ENCODE results near the gene C16orf89. TPM values are rescaled to one million over a fixed set of nuclear protein-coding genes. Genes with fewer than 3 reads are reported as not detected.

C16orf89 gene
- total and polyA plus RNA-seq, 2 experiments from 2014 or later = 2.8 to 4.4 TPM

GRCh38 chr16:4994719-4995434 lies 70.9 kb downstream of the C16orf89 start:
- H3K27ac ChIP-seq (ENCODE audit: low read depth) = no peak overlapping the region
- H3F3A ChIP-seq (replicated peaks; ENCODE audit: low read depth) = no peaks in the 10 kb centered on the region
- H3K79me2 ChIP-seq (replicated peaks; ENCODE audit: insufficient read depth) = no peaks in the 10 kb centered on the region
- no peaks in the 10 kb centered on the region for H3K4me1 Mint-ChIP-seq
- no peak for TF ChIP-seq ZNF462 (CRISPR knock-in tag; IDR thresholded peaks at IDR 0.05)
- no peak for TF ChIP-seq JUNB (IDR thresholded peaks at IDR 0.05; ENCODE audit: unreplicated experiment)
- TF ChIP-seq ZNF114 (CRISPR knock-in tag; IDR thresholded peaks at IDR 0.05) = no peak
- no peak for TF ChIP-seq EZH2 (IDR thresholded peaks at IDR 0.05; ENCODE audit: low read depth, unreplicated experiment)
- no peak for TF ChIP-seq NANOG (IDR thresholded peaks at IDR 0.05; ENCODE audit: borderline replicate concordance)
- no peak for TF ChIP-seq EZH2phosphoT487 (IDR thresholded peaks at IDR 0.05; ENCODE audit: unreplicated experiment)
- TF ChIP-seq ETS1 (IDR thresholded peaks at IDR 0.05) = no peak
- H3K4me1 ChIP-seq (ENCODE audit: insufficient read depth) = no peaks in the 10 kb centered on the region
- no peaks in the 10 kb centered on the region for H3K9me2 ChIP-seq (ENCODE audit: insufficient read depth)
- no peak overlapping the region for H3K4me2 ChIP-seq
- no peaks in the 10 kb centered on the region for H3K27me3 ChIP-seq (ENCODE audit: insufficient read depth)
- H3K36me3 Mint-ChIP-seq (ENCODE audit: low read depth) = peaks cover 9% of the 10 kb centered on the region; the same call in 2 of the 3 replicates
- no peak overlapping the region for H3K4me3 Mint-ChIP-seq
- H3K36me3 ChIP-seq (ENCODE audit: insufficient read depth) = 0 out of 2 replicates have a peak, but pooled peaks cover 5% of the 10 kb centered on the region
- no peak overlapping the region for H3K27ac Mint-ChIP-seq
- peaks cover 6% of the 10 kb centered on the region for H3K27me3 Mint-ChIP-seq (ENCODE audit: insufficient read depth, low read depth, poor library complexity)
- no peak for DNase-seq (ENCODE audit: low spot score)
- no peak overlapping the region for H2AFZ ChIP-seq
- no peak; the same call in 2 of the 3 replicates for ATAC-seq
- H3K4me3 ChIP-seq = no peak overlapping the region
- H3K9me3 Mint-ChIP-seq = no peaks in the 10 kb centered on the region
- H4K20me1 ChIP-seq (replicated peaks; ENCODE audit: insufficient read depth) = 0 out of 2 replicates have a peak, but pooled peaks cover 3% of the 10 kb centered on the region

Other genes starting within 250 kb of the C16orf89 start
- 90.5 and 105 TPM in 2 replicates for gene GLYR1, start 218.7 kb downstream of the C16orf89 start, total RNA-seq (2014; rRNA removed; shearing (Covaris generic))
- 55.1 and 59.9 TPM in 2 replicates for gene GLYR1, start 218.7 kb downstream of the C16orf89 start, polyA plus RNA-seq (2016; fragmentation: Nextera tagmentation; extraction: Ambion mirVana)
- 39.9 and 46.8 TPM in 2 replicates for gene UBN1, start 218.5 kb downstream of the C16orf89 start, total RNA-seq (2014; rRNA removed; shearing (Covaris generic))
- gene UBN1, start 218.5 kb downstream of the C16orf89 start, polyA plus RNA-seq (2016; fragmentation: Nextera tagmentation; extraction: Ambion mirVana) = 18.3 and 18.7 TPM in 2 replicates
- 26.1 and 31.7 TPM in 2 replicates for gene PPL, start 128.8 kb downstream of the C16orf89 start, total RNA-seq (2014; rRNA removed; shearing (Covaris generic))
- 9.4 and 10.6 TPM in 2 replicates for gene PPL, start 128.8 kb downstream of the C16orf89 start, polyA plus RNA-seq (2016; fragmentation: Nextera tagmentation; extraction: Ambion mirVana)
- 5.5 and 5.9 TPM in 2 replicates for gene SEC14L5, start 107.6 kb downstream of the C16orf89 start, total RNA-seq (2014; rRNA removed; shearing (Covaris generic))
- gene SEC14L5, start 107.6 kb downstream of the C16orf89 start, polyA plus RNA-seq (2016; fragmentation: Nextera tagmentation; extraction: Ambion mirVana) = 1.7 and 2.6 TPM in 2 replicates
- 13.1 and 20.7 TPM in 2 replicates for gene NAGPA, start 32.0 kb downstream of the C16orf89 start, total RNA-seq (2014; rRNA removed; shearing (Covaris generic))
- gene NAGPA, start 32.0 kb downstream of the C16orf89 start, polyA plus RNA-seq (2016; fragmentation: Nextera tagmentation; extraction: Ambion mirVana) = 6.3 and 7.5 TPM in 2 replicates
- 30.0 and 36.4 TPM in 2 replicates for gene ALG1, start 5.9 kb upstream of the C16orf89 start, total RNA-seq (2014; rRNA removed; shearing (Covaris generic))
- gene ALG1, start 5.9 kb upstream of the C16orf89 start, polyA plus RNA-seq (2016; fragmentation: Nextera tagmentation; extraction: Ambion mirVana) = 19.2 and 20.2 TPM in 2 replicates
- 28.7 and 37.1 TPM in 2 replicates for gene EEF2KMT, start 31.8 kb upstream of the C16orf89 start, total RNA-seq (2014; rRNA removed; shearing (Covaris generic))
- gene EEF2KMT, start 31.8 kb upstream of the C16orf89 start, polyA plus RNA-seq (2016; fragmentation: Nextera tagmentation; extraction: Ambion mirVana) = 19.7 and 24.0 TPM in 2 replicates